Subcutaneous adipose tissue (tissue), 4 donors: ENCODE measurements around the gene SLC35B2. TPM values are rescaled to one million over a fixed set of nuclear protein-coding genes. Genes with fewer than 3 reads are reported as not detected.

Source experiments
- total RNA-seq, 4 donors: library from RNA; depleted of rRNA; stranded (reverse); fragments of >200 nt; gene quantifications; one replicate each; pipeline ENCODE4 v1.1.0, GENCODE V29; 2016
- TF ChIP-seq, protein P1 (sequence below): fragments of 450-650 bp; IDR thresholded peaks from one replicate; pipeline ENCODE4 v1.5.1; 2016; ENCODE audit warnings: low read depth, mild to moderate bottlenecking, control low read depth, antibody characterized with exemption, moderate library complexity

The SLC35B2 gene
- total RNA-seq, 4 donors from 2014 or later: 14.2 to 30.3 (median 25.8) TPM

DNA sequence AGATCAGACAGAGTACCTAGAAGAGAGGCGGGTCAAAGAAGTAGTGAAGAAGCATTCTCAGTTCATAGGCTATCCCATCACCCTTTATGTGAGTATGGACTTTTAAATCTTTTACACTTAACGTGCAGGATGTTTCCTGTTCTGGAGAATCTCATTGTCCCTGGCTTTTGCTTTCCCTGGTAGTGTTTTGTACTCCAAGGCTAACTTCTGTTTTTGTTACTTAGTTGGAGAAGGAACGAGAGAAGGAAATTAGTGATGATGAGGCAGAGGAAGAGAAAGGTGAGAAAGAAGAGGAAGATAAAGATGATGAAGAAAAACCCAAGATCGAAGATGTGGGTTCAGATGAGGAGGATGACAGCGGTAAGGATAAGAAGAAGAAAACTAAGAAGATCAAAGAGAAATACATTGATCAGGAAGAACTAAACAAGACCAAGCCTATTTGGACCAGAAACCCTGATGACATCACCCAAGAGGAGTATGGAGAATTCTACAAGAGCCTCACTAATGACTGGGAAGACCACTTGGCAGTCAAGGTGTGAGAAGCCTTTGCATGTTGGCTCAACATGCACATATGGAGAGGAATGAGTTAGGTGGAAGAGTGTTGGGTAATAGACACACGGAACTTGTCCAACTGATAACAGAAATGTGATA lies 7.1 kb downstream of the SLC35B2 start:
- TF ChIP-seq, protein P1, sequence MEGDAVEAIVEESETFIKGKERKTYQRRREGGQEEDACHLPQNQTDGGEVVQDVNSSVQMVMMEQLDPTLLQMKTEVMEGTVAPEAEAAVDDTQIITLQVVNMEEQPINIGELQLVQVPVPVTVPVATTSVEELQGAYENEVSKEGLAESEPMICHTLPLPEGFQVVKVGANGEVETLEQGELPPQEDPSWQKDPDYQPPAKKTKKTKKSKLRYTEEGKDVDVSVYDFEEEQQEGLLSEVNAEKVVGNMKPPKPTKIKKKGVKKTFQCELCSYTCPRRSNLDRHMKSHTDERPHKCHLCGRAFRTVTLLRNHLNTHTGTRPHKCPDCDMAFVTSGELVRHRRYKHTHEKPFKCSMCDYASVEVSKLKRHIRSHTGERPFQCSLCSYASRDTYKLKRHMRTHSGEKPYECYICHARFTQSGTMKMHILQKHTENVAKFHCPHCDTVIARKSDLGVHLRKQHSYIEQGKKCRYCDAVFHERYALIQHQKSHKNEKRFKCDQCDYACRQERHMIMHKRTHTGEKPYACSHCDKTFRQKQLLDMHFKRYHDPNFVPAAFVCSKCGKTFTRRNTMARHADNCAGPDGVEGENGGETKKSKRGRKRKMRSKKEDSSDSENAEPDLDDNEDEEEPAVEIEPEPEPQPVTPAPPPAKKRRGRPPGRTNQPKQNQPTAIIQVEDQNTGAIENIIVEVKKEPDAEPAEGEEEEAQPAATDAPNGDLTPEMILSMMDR: no peak

DNA sequence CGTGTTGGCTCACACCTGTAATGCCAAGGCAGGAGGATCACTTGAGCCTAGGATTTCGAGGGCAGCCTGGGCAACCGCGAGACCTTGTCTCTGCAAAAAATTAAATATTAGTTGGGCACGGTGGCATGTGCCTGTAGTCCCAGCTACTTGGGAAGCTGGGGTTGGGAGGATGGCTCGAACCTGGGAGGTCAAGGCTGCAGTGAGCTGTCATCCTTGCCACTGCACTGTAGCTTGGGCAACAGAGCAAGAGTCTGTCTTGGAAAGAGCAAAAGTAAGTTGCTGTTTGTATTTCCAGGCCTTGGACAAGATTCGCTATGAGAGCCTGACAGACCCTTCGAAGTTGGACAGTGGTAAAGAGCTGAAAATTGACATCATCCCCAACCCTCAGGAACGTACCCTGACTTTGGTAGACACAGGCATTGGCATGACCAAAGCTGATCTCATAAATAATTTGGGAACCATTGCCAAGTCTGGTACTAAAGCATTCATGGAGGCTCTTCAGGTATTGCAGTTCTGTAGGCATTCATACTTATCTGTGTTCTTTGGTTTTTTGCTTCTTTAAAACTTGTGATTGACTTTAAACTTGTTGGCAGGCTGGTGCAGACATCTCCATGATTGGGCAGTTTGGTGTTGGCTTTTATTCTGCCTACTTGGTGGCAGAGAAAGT lies 8.1 kb downstream of the SLC35B2 start:
- TF ChIP-seq, protein P1: no peak

DNA sequence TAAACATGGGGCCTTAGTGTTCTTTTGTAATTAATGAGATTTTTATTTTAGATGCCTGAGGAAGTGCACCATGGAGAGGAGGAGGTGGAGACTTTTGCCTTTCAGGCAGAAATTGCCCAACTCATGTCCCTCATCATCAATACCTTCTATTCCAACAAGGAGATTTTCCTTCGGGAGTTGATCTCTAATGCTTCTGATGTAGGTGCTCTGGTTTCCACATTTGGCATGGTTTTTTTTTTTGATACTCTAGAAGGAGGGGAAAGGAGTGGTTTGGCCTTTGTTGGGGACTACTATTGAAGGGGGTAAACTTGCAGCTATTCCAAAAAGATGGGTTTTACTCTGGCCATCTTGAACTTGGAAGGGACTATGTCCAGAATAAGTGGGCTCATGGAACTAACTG lies 8.7 kb downstream of the SLC35B2 start:
- TF ChIP-seq, protein P1: no peak

DNA sequence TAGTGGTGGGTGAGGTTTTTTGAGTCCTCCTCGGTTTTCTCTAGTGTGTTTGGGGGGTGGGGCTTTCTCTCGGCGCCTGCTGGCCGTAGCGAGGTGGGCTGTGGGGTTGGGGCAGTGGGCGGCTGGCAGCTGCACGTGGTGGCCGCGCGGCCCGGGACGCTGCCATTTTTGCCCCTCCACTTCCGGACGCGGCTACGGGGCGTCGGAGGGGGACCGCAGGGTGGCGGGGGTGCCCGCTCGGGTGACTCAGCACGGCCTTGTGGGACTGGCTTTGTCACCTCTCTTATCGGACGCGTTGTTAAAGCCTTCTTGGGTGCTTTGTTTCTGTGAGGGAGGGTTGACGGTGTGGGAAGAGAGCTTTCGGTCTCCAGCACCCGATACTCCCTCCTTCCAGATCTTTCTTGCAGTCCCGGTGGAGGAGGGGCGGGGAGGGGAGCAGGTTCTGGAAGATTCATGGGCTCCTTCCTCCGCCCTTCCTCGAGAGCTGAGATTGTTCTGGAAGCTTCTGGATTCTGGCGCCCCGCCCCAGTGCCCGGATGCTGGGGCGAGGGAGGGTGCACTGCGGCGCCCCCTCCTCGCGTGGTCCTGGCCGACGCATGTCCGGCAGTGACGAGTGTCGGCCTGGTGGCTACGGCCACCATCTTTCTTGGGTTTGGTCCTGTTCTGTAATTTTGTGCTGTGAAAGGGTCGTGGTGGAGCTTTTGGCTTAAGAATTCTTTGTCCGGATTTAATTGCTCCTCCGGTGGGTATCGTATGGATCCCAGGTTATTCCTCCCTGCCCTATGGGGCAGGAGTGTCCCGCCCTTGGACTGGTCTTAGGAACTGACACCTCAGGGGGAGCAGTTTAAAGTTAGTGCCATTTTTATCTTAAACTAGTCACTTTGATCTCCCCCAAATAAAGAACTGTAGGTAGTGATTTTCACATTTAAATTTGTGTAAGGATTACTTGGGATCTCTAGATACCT lies 9.7 kb downstream of the SLC35B2 start:
- TF ChIP-seq, protein P1: no peak

DNA sequence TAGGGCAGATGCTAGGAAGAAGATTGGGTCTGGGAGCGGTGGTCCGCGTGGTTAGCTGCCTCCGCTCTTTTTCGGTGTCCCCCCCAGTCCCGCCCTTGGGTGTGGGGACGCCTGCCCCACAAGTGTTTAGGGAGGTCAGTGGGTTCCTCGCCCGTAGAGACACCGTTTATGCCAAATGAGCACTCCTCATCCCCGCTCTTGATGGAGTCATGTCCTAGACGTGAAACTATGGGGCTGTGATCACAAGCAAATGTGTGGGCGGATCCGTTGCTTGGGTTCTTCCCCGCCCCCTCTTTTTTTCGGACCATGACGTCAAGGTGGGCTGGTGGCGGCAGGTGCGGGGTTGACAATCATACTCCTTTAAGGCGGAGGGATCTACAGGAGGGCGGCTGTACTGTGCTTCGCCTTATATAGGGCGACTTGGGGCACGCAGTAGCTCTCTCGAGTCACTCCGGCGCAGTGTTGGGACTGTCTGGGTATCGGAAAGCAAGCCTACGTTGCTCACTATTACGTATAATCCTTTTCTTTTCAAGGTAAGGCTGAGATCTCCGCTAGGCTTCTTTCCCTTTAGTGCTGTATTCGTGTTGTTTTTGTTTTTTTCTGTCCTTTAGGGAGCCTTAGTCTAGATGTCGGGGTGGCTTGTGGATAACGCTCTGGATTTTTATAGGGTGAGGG lies 10.5 kb downstream of the SLC35B2 start, which contains the start of gene HSP90AB1:
Gene HSP90AB1 (plus strand): TSS at position 439 of the 675 bp plus-strand sequence. CDS start 1,529 bp downstream, outside the sequence.
- TF ChIP-seq, protein P1: no peak

DNA sequence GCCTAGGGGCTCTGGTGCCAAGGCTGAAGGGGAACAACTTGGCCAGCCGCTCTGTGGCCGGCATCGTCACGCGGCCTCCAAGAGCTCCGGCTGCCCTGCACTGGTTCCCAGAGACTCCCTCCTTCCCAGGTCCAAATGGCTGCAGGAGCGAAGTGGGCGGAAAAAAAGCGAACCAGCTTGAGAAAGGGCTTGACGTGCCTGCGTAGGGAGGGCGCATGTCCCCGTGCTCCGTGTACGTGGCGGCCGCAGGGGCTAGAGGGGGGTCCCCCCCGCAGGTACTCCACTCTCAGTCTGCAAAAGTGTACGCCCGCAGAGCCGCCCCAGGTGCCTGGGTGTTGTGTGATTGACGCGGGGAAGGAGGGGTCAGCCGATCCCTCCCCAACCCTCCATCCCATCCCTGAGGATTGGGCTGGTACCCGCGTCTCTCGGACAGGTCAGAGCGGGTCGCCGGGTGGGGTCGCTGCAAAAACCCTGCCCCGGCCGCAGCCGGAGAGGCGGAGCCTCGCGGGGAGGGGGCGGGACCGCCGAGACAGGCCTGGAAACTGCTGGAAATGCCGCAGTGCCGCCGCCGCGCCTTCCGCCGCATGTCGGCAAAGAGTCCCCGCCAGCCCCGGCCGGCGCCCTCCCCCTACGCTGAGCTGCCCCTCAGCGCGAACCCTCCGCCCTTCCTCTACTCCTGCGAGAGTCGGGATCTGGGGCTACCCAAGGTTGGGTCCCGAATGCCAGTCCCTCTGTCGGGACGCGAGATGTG lies 11.2 kb downstream of the SLC35B2 start:
- TF ChIP-seq, protein P1: no peak
